KOPT-K1 (cell line): ENCODE measurements around the gene PNLIP.

ENCODE experiments used
- H3K27ac ChIP-seq: fragments of 200-600 bp; sonication (generic); 2 replicates; pipeline ENCODE4 v1.5.1; 2016; ENCODE audit warnings: antibody characterized with exemption, mild to moderate bottlenecking, low read depth, low read length; ENCODE audit not compliant: poor library complexity, severe bottlenecking
- H3K36me3 ChIP-seq: fragments of 200-600 bp; sonication (generic); 2 replicates; pipeline ENCODE4 v1.5.1; 2017; ENCODE audit warnings: antibody characterized with exemption, mild to moderate bottlenecking, low read length, moderate library complexity; ENCODE audit not compliant: insufficient read depth
- H3K9me3 ChIP-seq: fragments of 200-600 bp; sonication (generic); 2 replicates; pipeline ENCODE4 v1.5.1; 2017; ENCODE audit warnings: antibody characterized with exemption, low read length, mild to moderate bottlenecking; ENCODE audit not compliant: insufficient read depth, poor library complexity, severe bottlenecking

PNLIP gene

GRCh38 chr10:116596062-116596461 lies 50.3 kb downstream of the PNLIP start:
- Histone ChIP-seq H3K27ac (no peak overlapping the region), H3K9me3 (no peaks in the 10 kb centered on the region), H3K36me3 (no peaks in the 10 kb centered on the region)

GRCh38 chr10:116597543-116597942 lies 51.8 kb downstream of the PNLIP start:
- no peaks in the 10 kb centered on the region for H3K36me3 ChIP-seq
- no peak overlapping the region for H3K27ac ChIP-seq
- no peaks in the 10 kb centered on the region for H3K9me3 ChIP-seq

GRCh38 chr10:116598329-116598728 lies 52.6 kb downstream of the PNLIP start:
- Histone ChIP-seq H3K36me3 (no peaks in the 10 kb centered on the region), H3K27ac (no peak overlapping the region), H3K9me3 (no peaks in the 10 kb centered on the region)

- no peaks in the 10 kb centered on the region for H3K9me3 ChIP-seq
- H3K27ac ChIP-seq = no peak overlapping the region
- H3K36me3 ChIP-seq = no peaks in the 10 kb centered on the region
Observed at GRCh38 chr10:116599991-116600390, 54.3 kb downstream of the PNLIP start.

GRCh38 chr10:116602648-116603400 lies 57.1 kb downstream of the PNLIP start:
- no peak overlapping the region for H3K27ac ChIP-seq
- no peaks in the 10 kb centered on the region for H3K36me3 ChIP-seq
- no peaks in the 10 kb centered on the region for H3K9me3 ChIP-seq

GRCh38 chr10:116606061-116606483 lies 60.3 kb downstream of the PNLIP start:
- Histone ChIP-seq H3K36me3 (no peaks in the 10 kb centered on the region), H3K27ac (no peak overlapping the region), H3K9me3 (no peaks in the 10 kb centered on the region)

- no peaks in the 10 kb centered on the region for H3K36me3 ChIP-seq
- H3K27ac ChIP-seq = no peak overlapping the region
- H3K9me3 ChIP-seq = no peaks in the 10 kb centered on the region
Observed at GRCh38 chr10:116607336-116607735, 61.6 kb downstream of the PNLIP start.

GRCh38 chr10:116608686-116609594 lies 63.2 kb downstream of the PNLIP start:
- H3K36me3 ChIP-seq = no peaks in the 10 kb centered on the region
- no peak overlapping the region for H3K27ac ChIP-seq
- no peaks in the 10 kb centered on the region for H3K9me3 ChIP-seq

- Histone ChIP-seq H3K36me3 (no peaks in the 10 kb centered on the region), H3K27ac (no peak overlapping the region), H3K9me3 (no peaks in the 10 kb centered on the region)
Observed at GRCh38 chr10:116610443-116611152, 64.9 kb downstream of the PNLIP start.

GRCh38 chr10:116611153-116611545 lies 65.4 kb downstream of the PNLIP start:
- Histone ChIP-seq H3K9me3 (no peaks in the 10 kb centered on the region), H3K27ac (no peak overlapping the region), H3K36me3 (no peaks in the 10 kb centered on the region)

- H3K9me3 ChIP-seq = no peaks in the 10 kb centered on the region
- no peaks in the 10 kb centered on the region for H3K36me3 ChIP-seq
- no peak overlapping the region for H3K27ac ChIP-seq
Observed at GRCh38 chr10:116612107-116612769, 66.5 kb downstream of the PNLIP start.

GRCh38 chr10:116613471-116613870 lies 67.7 kb downstream of the PNLIP start:
- H3K9me3 ChIP-seq = no peaks in the 10 kb centered on the region
- no peak overlapping the region for H3K27ac ChIP-seq
- no peaks in the 10 kb centered on the region for H3K36me3 ChIP-seq

GRCh38 chr10:116614796-116615195 lies 69.1 kb downstream of the PNLIP start:
- Histone ChIP-seq H3K9me3 (no peaks in the 10 kb centered on the region), H3K27ac (no peak overlapping the region), H3K36me3 (no peaks in the 10 kb centered on the region)

GRCh38 chr10:116615199-116615776 lies 69.6 kb downstream of the PNLIP start:
- no peaks in the 10 kb centered on the region for H3K9me3 ChIP-seq
- no peak overlapping the region for H3K27ac ChIP-seq
- H3K36me3 ChIP-seq = no peaks in the 10 kb centered on the region
